Esophagus squamous epithelium (tissue), 5 donors: Measurements from ENCODE around the gene MYH10. TPM values are rescaled to one million over a fixed set of nuclear protein-coding genes. Genes with fewer than 3 reads are reported as not detected.
A peak's percentile ranks its signal among the peaks of the same experiment; 100 is the strongest.

Experiments
- DNase-seq: peaks from one replicate; lab custom pipeline; 2025; lab: John Stamatoyannopoulos, UW
- H3K27ac ChIP-seq, 4 donors: fragments of 200-600 bp; sonication (generic); one replicate each; pipeline ENCODE4 v1.5.1; 2016 to 2019; ENCODE audit warnings: mild to moderate bottlenecking in 1 of 4
- H3K27me3 ChIP-seq, 4 donors: fragments of 200-600 bp; sonication (generic); 1 replicate in 3 of 4; 2 replicates in 1 of 4; pipeline versions ENCODE4 v1.5.1 to v1.6.0; 2017 to 2021; ENCODE audit warnings: antibody characterized with exemption in 1 of 4
- H3K36me3 ChIP-seq, 3 donors: fragments of 200-600 bp; sonication (generic); one replicate each; pipeline ENCODE4 v1.5.1; 2016 to 2019
- H3K4me1 ChIP-seq, 3 donors: fragments of 200-600 bp; sonication (generic); one replicate each; pipeline ENCODE4 v1.5.1; 2017 to 2019
- H3K4me3 ChIP-seq, 4 donors: fragments of 200-600 bp; sonication (generic); 1 replicate in 3 of 4; 2 replicates in 1 of 4; pipeline ENCODE4 v1.5.1; 2016 to 2019; ENCODE audit warnings: mild to moderate bottlenecking in 2 of 4, moderate library complexity in 1 of 4
- H3K9me3 ChIP-seq, 3 donors: fragments of 200-600 bp; sonication (generic); one replicate each; pipeline ENCODE4 v1.5.1; 2016 to 2019
- CTCF ChIP-seq, 6 experiments: fragments of 450-650 bp in 4 of 6; fragments of 200-600 bp in 2 of 6; sonication (generic) in 2 of 6; IDR thresholded peaks; one replicate each; pipeline ENCODE4 v1.5.1; 2016 to 2019; ENCODE audit warnings: antibody characterized with exemption in 6 of 6, mild to moderate bottlenecking in 4 of 6, moderate library complexity in 4 of 6
- POLR2A ChIP-seq, 4 donors: fragments of 450-650 bp; IDR thresholded peaks; one replicate each; pipeline ENCODE4 v1.6.1; 2017; ENCODE audit warnings: antibody characterized with exemption in 4 of 4, mild to moderate bottlenecking in 4 of 4, moderate library complexity in 3 of 4
- WGBS, 2 donors: methylation state at CpG; one replicate each; pipeline ENCODE4 v1.1.5; 2018; 5-methylcytosine and 5-hydroxymethylcytosine counted together
- intact Hi-C: fragments of 100-400 bp; cut with DNase I; formaldehyde crosslinking; loops from one replicate; pipeline ENCODE4 v1.15.0; 2022
- total RNA-seq, 4 donors: library from RNA; depleted of rRNA; stranded (reverse); fragments of >200 nt; gene quantifications; one replicate each; pipeline ENCODE4 v1.1.0, GENCODE V29; 2016
- donor health status: DM: yes; HTN: yes; CAD: no.

Gene MYH10
- total RNA-seq, 4 donors from 2014 or later, result 5.8 to 25.6 (median 14.7) TPM

- peaks cover 26 to 100% (median 56%) of the 10 kb centered on the region in 3 donors for H3K36me3 ChIP-seq
- DNase-seq, result no peak
- peaks cover 0 to 7% (median 0%) of the 10 kb centered on the region in 3 donors for H3K4me1 ChIP-seq
- no peaks in the 10 kb centered on the region for H3K27me3 ChIP-seq
- no peak overlapping the region for H3K27ac ChIP-seq
- intact Hi-C loops, result no loop called here
- H3K4me3 ChIP-seq, result no peak overlapping the region
- TF ChIP-seq POLR2A (IDR thresholded peaks at IDR 0.05), result no peak
- H3K9me3 ChIP-seq, result no peaks in the 10 kb centered on the region
- 89 to 90% methylated on average over 8 of the region's 8 CpGs for WGBS, 2 donors
These were observed 178.5 kb downstream of the MYH10 start for GRCh38 chr17:8451933-8452614.

GRCh38 chr17:8448310-8448709 is 182.2 kb downstream of the MYH10 start:
- Histone ChIP-seq H3K4me3 (no peak overlapping the region), H3K27ac (peak overlapping the region in 1 of 4 donors; percentile 17), H3K27me3 (no peaks in the 10 kb centered on the region), H3K36me3 (peaks cover 19 to 97% (median 52%) of the 10 kb centered on the region in 3 donors), H3K4me1 (peaks cover 0 to 33% (median 0%) of the 10 kb centered on the region in 3 donors), H3K9me3 (no peaks in the 10 kb centered on the region)
- intact Hi-C loops, result no loop called here
- WGBS, 2 donors, result 70 to 82% methylated on average over 3 of the region's 3 CpGs
- no peak for DNase-seq
- no peak for TF ChIP-seq CTCF (IDR thresholded peaks at IDR 0.05)
- TF ChIP-seq POLR2A (IDR thresholded peaks at IDR 0.05), result no peak

GRCh38 chr17:8447799-8448198 is 182.7 kb downstream of the MYH10 start:
- Histone ChIP-seq H3K27me3 (no peaks in the 10 kb centered on the region), H3K36me3 (peaks cover 19 to 92% (median 47%) of the 10 kb centered on the region in 3 donors), H3K4me3 (no peak overlapping the region), H3K9me3 (no peaks in the 10 kb centered on the region), H3K4me1 (peaks cover 0 to 38% (median 0%) of the 10 kb centered on the region in 3 donors), H3K27ac (peak overlapping the region in 1 of 4 donors; percentile 17)
- TF ChIP-seq CTCF (IDR thresholded peaks at IDR 0.05), result no peak
- no peak for TF ChIP-seq POLR2A (IDR thresholded peaks at IDR 0.05)
- DNase-seq, result no peak
- 69 to 97% methylated on average over 2 to 4 of the region's 4 CpGs for WGBS, 2 donors
- intact Hi-C loops, result no loop called here

- intact Hi-C loops, result no loop called here
- Histone ChIP-seq H3K4me1 (peaks cover 0 to 60% (median 4%) of the 10 kb centered on the region in 3 donors), H3K9me3 (no peaks in the 10 kb centered on the region), H3K27me3 (no peaks in the 10 kb centered on the region), H3K36me3 (peaks cover 9 to 77% (median 25%) of the 10 kb centered on the region in 3 donors), H3K4me3 (no peak overlapping the region), H3K27ac (peak overlapping the region in 1 of 4 donors; percentile 13)
- 77 to 84% methylated on average over 4 of the region's 4 CpGs for WGBS, 2 donors
- TF ChIP-seq POLR2A (IDR thresholded peaks at IDR 0.05) (no peak), CTCF (IDR thresholded peaks at IDR 0.05) (no peak)
- DNase-seq, result no peak
These were observed 185.0 kb downstream of the MYH10 start for GRCh38 chr17:8445536-8445935.

GRCh38 chr17:8444494-8444893 is 186.0 kb downstream of the MYH10 start:
- 76 to 81% methylated on average over 4 of the region's 4 CpGs for WGBS, 2 donors
- H3K27ac ChIP-seq, result no peak overlapping the region
- intact Hi-C loops, result no loop called here
- H3K27me3 ChIP-seq, result no peaks in the 10 kb centered on the region
- peaks cover 7 to 77% (median 20%) of the 10 kb centered on the region in 3 donors for H3K36me3 ChIP-seq
- peaks cover 0 to 60% (median 4%) of the 10 kb centered on the region in 3 donors for H3K4me1 ChIP-seq
- no peak overlapping the region for H3K4me3 ChIP-seq
- no peak for TF ChIP-seq CTCF (IDR thresholded peaks at IDR 0.05)
- TF ChIP-seq POLR2A (IDR thresholded peaks at IDR 0.05), result no peak
- H3K9me3 ChIP-seq, result no peaks in the 10 kb centered on the region
- no peak for DNase-seq
